ENCODE results near the gene TGM2. TPM values are rescaled to one million over a fixed set of nuclear protein-coding genes. Genes with fewer than 3 reads are reported as not detected.

TGM2 gene
- total RNA-seq, 4 donors from 2014 or later, result 14.2 to 52.0 (median 21.7) TPM

DNA sequence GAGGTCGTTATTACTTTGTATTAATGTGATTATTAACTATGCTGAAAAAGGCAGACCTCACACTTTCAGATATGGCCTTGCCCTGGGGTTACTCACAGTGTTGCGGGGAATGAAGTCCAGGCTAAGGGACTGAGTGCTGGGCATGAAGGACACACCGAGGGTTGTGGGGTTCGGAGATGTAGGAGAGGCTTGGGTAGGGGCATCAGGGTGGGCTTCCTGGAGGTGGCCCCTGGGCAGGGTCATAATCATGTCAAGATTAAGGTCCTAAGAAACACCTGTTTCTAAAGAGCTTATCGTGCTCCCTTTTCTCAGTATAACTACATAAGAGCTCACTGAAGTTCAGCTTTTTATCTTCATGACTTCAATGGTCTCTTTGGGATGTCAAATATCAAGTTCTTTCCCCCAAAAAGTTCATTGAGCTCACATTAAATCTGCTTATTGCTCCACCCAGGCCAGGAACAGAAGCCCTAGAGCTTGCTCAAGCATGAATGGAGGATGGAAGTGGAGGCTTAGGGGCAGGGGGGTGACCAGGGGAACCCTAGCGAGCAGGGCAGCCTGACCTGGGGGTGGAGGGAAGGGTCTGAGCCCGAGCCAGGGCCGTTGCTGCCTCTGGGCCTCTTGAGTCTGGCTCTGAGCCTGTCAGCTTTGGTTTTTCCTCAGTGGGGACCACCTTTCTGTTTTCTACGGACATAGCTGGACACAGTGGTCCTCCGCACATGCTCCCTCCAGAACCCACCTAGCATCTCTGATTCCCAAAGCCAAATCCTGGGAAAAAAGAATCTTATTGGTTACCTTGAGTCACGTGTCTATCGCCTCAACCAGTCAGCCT, 37.3 kb upstream of the TGM2 start:
- intact Hi-C loops (cut with DNase I; ENCODE audit: low total_unique reads), result no loop called here
- H3K4me3 ChIP-seq, result no peak overlapping the region
- in situ Hi-C loops (cut with MboI; ENCODE audit: low pct_ligation_motif_present in 1 of 4, low pct_unique_long_range_greater_than_20kb in 1 of 4, low sequenced_read_pairs in 3 of 4), result no loop called here
- 68 to 80% methylated on average over 4 to 12 of the region's 12 CpGs for WGBS, 2 donors (ENCODE audit: low coverage in 1 of 2)
- DNase-seq, result no peak
- H3K36me3 ChIP-seq, result no peaks in the 10 kb centered on the region
- H3K9me3 ChIP-seq, result no peaks in the 10 kb centered on the region
- TF ChIP-seq, protein P1, sequence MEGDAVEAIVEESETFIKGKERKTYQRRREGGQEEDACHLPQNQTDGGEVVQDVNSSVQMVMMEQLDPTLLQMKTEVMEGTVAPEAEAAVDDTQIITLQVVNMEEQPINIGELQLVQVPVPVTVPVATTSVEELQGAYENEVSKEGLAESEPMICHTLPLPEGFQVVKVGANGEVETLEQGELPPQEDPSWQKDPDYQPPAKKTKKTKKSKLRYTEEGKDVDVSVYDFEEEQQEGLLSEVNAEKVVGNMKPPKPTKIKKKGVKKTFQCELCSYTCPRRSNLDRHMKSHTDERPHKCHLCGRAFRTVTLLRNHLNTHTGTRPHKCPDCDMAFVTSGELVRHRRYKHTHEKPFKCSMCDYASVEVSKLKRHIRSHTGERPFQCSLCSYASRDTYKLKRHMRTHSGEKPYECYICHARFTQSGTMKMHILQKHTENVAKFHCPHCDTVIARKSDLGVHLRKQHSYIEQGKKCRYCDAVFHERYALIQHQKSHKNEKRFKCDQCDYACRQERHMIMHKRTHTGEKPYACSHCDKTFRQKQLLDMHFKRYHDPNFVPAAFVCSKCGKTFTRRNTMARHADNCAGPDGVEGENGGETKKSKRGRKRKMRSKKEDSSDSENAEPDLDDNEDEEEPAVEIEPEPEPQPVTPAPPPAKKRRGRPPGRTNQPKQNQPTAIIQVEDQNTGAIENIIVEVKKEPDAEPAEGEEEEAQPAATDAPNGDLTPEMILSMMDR (IDR thresholded peaks at IDR 0.05), result no peak
- TF ChIP-seq POLR2AphosphoS5 (IDR thresholded peaks at IDR 0.05), result no peak
- no peak for TF ChIP-seq POLR2A (IDR thresholded peaks at IDR 0.05)
- no peak for TF ChIP-seq EP300 (IDR thresholded peaks at IDR 0.05; ENCODE audit: low read depth)
- no peak overlapping the region for H3K27ac ChIP-seq
- H3K27me3 ChIP-seq, result peaks cover 7% of the 10 kb centered on the region
- no peaks in the 10 kb centered on the region for H3K4me1 ChIP-seq

DNA sequence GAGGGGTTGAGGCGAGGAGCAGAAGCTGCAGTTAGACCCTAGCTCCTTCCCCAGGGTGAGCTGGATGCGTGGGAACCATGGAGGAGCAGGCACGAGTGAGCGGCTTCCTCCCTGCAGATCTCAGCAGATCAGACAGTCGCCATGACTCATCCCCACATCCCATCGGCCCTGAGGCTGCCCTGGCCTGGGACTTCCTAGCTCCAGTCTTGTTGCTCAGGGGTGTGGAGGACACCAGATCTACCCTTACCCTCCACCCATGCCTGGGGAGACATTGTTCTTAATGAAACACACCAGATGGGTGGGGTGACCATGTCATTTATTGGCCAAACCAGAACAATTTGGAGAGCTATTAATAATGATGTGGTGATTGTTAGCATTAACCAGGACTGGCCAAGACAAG, 36.3 kb upstream of the TGM2 start:
- peaks cover 7% of the 10 kb centered on the region for H3K27me3 ChIP-seq
- WGBS, 2 donors (ENCODE audit: low coverage in 1 of 2), result 70% methylated on average over 6 of the region's 6 CpGs; no CpG with 5 or more reads in 1 of the 2 donors
- TF ChIP-seq POLR2A (IDR thresholded peaks at IDR 0.05) (no peak), POLR2AphosphoS5 (IDR thresholded peaks at IDR 0.05) (no peak), EP300 (IDR thresholded peaks at IDR 0.05; ENCODE audit: low read depth) (no peak)
- TF ChIP-seq, protein P1 (IDR thresholded peaks at IDR 0.05), result no peak
- H3K27ac ChIP-seq, result no peak overlapping the region
- H3K4me3 ChIP-seq, result no peak overlapping the region
- intact Hi-C loops (cut with DNase I; ENCODE audit: low total_unique reads) (no loop called here), in situ Hi-C loops (cut with MboI; ENCODE audit: low pct_ligation_motif_present in 1 of 4, low pct_unique_long_range_greater_than_20kb in 1 of 4, low sequenced_read_pairs in 3 of 4) (no loop called here)
- H3K4me1 ChIP-seq, result no peaks in the 10 kb centered on the region
- H3K9me3 ChIP-seq, result no peaks in the 10 kb centered on the region
- H3K36me3 ChIP-seq, result no peaks in the 10 kb centered on the region
- DNase-seq, result no peak

DNA sequence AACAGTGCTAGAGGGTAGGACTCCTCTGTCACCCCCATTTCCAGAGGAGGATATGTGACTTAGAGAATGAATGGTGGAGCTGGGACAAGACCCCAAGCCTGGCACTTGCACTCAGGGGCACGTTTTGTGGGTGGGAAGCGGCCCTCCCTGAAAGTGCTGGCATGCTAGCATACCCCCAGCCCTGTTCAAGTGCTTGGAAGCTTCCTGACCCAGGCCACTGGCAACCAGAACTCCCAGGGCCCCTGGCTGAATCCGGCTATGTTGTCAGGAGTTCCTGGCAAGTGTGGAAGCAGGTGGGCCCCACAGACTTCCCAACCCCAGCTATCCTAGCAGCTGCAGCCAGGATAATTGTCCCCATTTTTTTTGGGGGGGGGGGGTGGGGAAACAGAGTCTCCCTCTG, 35.6 kb upstream of the TGM2 start:
- Histone ChIP-seq H3K4me3 (no peak overlapping the region), H3K4me1 (no peaks in the 10 kb centered on the region), H3K27me3 (peaks cover 4% of the 10 kb centered on the region), H3K27ac (no peak overlapping the region), H3K9me3 (no peaks in the 10 kb centered on the region), H3K36me3 (no peaks in the 10 kb centered on the region)
- 57% methylated on average over 3 of the region's 3 CpGs; no CpG with 5 or more reads in 1 of the 2 donors for WGBS, 2 donors (ENCODE audit: low coverage in 1 of 2)
- intact Hi-C loops (cut with DNase I; ENCODE audit: low total_unique reads) (no loop called here), in situ Hi-C loops (cut with MboI; ENCODE audit: low pct_ligation_motif_present in 1 of 4, low pct_unique_long_range_greater_than_20kb in 1 of 4, low sequenced_read_pairs in 3 of 4) (no loop called here)
- DNase-seq, result no peak
- TF ChIP-seq, protein P1 (IDR thresholded peaks at IDR 0.05), result no peak
- no peak for TF ChIP-seq POLR2AphosphoS5 (IDR thresholded peaks at IDR 0.05)
- no peak for TF ChIP-seq POLR2A (IDR thresholded peaks at IDR 0.05)
- TF ChIP-seq EP300 (IDR thresholded peaks at IDR 0.05; ENCODE audit: low read depth), result no peak

DNA sequence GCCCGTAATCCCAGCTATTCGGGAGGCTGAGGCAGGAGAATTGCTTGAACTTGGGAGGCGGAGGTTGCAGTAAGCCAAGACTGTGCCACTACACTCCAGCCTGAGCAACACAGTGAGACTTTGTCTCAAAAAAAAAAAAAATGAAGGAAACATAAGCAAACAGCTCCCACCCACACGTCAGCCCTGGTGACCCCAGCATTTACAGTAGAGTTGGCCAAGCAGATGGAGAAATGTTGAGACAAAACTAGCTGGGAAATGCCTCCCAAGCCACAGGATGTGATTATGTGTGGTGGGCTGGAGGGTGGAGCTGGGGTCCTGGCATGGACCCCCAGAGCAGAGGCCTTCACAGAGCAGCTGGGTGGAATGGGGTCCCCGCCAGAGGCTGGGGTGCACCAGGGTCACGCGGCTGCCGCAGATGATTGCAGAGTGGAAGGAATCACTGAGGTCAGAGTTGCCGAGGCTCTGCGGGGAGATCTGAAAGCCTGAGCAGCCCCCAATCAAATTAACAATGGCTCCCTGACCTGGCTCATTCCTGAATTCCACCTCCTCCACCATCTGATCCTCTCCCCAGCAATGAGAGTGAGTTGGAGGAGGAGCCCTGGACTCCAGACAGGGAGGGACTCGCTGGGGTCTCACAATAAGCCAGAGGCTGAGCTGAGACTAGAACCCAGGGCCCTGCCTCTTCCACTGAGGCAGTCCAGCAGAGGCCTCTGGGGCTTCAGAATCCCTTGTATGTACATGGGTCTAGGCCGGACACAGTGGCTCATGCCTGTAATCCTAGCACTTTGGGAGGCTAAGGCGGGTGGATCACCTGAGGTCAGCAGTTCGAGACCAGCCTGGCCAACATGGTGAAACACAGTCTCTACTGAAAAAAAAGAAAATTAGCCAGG, 34.7 kb upstream of the TGM2 start:
- Histone ChIP-seq H3K27ac (no peak overlapping the region), H3K36me3 (no peaks in the 10 kb centered on the region), H3K4me3 (no peak overlapping the region), H3K9me3 (no peaks in the 10 kb centered on the region), H3K27me3 (no peaks in the 10 kb centered on the region), H3K4me1 (no peaks in the 10 kb centered on the region)
- in situ Hi-C loops (cut with MboI; ENCODE audit: low pct_ligation_motif_present in 1 of 4, low pct_unique_long_range_greater_than_20kb in 1 of 4, low sequenced_read_pairs in 3 of 4), result no loop called here
- no peak for DNase-seq
- intact Hi-C loops (cut with DNase I; ENCODE audit: low total_unique reads), result no loop called here
- TF ChIP-seq EP300 (IDR thresholded peaks at IDR 0.05; ENCODE audit: low read depth) (no peak), POLR2A (IDR thresholded peaks at IDR 0.05) (no peak), POLR2AphosphoS5 (IDR thresholded peaks at IDR 0.05) (no peak)
- TF ChIP-seq, protein P1 (IDR thresholded peaks at IDR 0.05), result no peak
- WGBS, 2 donors (ENCODE audit: low coverage in 1 of 2), result 55 to 84% methylated on average over 2 to 11 of the region's 14 CpGs
